H1 (cell line): ENCODE data around the gene ZXDC.

Experiments
- POLR2A ChIP-seq, 2 experiments: IDR thresholded peaks; 1 replicate in 1 of 2; 2 replicates in 1 of 2; pipeline ENCODE4 v1.6.1; 2011; ENCODE audit warnings: low read depth in 2 of 2, low read length in 2 of 2, mild to moderate bottlenecking in 2 of 2; ENCODE audit errors: control extremely low read depth in 1 of 2
- SP2 ChIP-seq: IDR thresholded peaks from 2 replicates; pipeline ENCODE4 v1.6.1; 2012; ENCODE audit warnings: mild to moderate bottlenecking, low read length, inconsistent platforms
- TAF1 ChIP-seq: IDR thresholded peaks from 2 replicates; pipeline ENCODE4 v1.6.1; 2011; ENCODE audit warnings: mild to moderate bottlenecking, low read depth, low read length

- TF ChIP-seq POLR2A (IDR thresholded peaks at IDR 0.05; ENCODE audit: control extremely low read depth in 1 of 2, low read depth in 2 of 2, low read length in 2 of 2) (no peak), SP2 (no peak), TAF1 (no peak)
Observed at GRCh38 chr3:126421573-126422119, 54.0 kb downstream of the ZXDC start.
